HCT116 (cell line): ENCODE measurements around the gene EFCAB12.

Experiments used
- POLR2A ChIP-seq: IDR thresholded peaks from 2 replicates; pipeline ENCODE4 v1.7.0; 2011; ENCODE audit warnings: borderline replicate concordance; ENCODE audit not compliant: insufficient read depth, insufficient read length; ENCODE audit errors: extremely low read depth
- TF ChIP-seq, protein P1 (sequence below), 3 experiments: fragments of 200-600 bp in 1 of 3; sonication (generic) in 1 of 3; IDR thresholded peaks in 2 of 3; conservative IDR thresholded peaks in 1 of 3; 2 replicates each; pipeline ENCODE4 v1.5.1; 2012 to 2017; ENCODE audit warnings: low read depth in 2 of 3, low read length in 2 of 3, antibody characterized with exemption in 1 of 3, borderline replicate concordance in 1 of 3, control low read depth in 1 of 3, mild to moderate bottlenecking in 1 of 3, mixed read lengths in 1 of 3, mixed run types in 1 of 3, moderate library complexity in 1 of 3; ENCODE audit not compliant: insufficient read depth in 1 of 3

- TF ChIP-seq, protein P1, sequence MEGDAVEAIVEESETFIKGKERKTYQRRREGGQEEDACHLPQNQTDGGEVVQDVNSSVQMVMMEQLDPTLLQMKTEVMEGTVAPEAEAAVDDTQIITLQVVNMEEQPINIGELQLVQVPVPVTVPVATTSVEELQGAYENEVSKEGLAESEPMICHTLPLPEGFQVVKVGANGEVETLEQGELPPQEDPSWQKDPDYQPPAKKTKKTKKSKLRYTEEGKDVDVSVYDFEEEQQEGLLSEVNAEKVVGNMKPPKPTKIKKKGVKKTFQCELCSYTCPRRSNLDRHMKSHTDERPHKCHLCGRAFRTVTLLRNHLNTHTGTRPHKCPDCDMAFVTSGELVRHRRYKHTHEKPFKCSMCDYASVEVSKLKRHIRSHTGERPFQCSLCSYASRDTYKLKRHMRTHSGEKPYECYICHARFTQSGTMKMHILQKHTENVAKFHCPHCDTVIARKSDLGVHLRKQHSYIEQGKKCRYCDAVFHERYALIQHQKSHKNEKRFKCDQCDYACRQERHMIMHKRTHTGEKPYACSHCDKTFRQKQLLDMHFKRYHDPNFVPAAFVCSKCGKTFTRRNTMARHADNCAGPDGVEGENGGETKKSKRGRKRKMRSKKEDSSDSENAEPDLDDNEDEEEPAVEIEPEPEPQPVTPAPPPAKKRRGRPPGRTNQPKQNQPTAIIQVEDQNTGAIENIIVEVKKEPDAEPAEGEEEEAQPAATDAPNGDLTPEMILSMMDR (IDR thresholded peaks at IDR 0.05 in 2 of 3, conservative IDR thresholded peaks at IDR 0.05 in 1 of 3; ENCODE audit: borderline replicate concordance in 1 of 3, insufficient read depth in 1 of 3, low read depth in 2 of 3, low read length in 2 of 3), result no peak
- no peak for TF ChIP-seq POLR2A
Measured at GRCh38 chr3:129404130-129404529, 24.3 kb downstream of the EFCAB12 start.
